GM18873 (cell line): ENCODE results near the gene INSIG1.

Experiments
- ATAC-seq: cut with Tn5 transposase; IDR thresholded peaks from one replicate; pipeline ENCODE4 v1.9.1; 2021; ENCODE audit warnings: mild to moderate bottlenecking, moderate library complexity, moderate number of reproducible peaks; ENCODE audit not compliant: unreplicated experiment, low FRiP score

INSIG1 gene

GRCh38 chr7:155265144-155265543 is 32.5 kb upstream of the INSIG1 start:
- ATAC-seq = no peak

- no peak for ATAC-seq
Observed at GRCh38 chr7:155265961-155266360, 31.7 kb upstream of the INSIG1 start.

- ATAC-seq = no peak
Observed at GRCh38 chr7:155266440-155266839, 31.2 kb upstream of the INSIG1 start.

DNA sequence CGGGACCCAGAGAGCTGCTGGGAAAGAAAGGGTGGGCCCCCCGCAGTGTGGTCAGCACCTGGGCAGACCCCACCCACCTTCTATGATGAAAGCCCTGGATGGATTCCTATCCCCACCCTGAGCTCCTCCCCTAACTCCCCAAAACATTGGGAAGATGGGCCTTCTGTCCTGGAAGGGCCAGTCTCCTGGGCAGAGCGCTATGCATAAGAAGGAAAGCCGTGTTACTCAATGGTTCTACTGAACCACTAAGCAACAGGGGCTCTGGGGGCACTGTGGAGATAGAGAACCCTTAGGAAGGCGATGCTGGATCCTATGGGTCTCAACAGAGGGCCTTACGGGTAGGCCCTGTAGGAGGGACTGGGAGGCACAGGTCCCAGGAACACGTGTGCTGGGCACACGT is 30.7 kb upstream of the INSIG1 start:
- ATAC-seq = no peak

- no peak for ATAC-seq
Observed at GRCh38 chr7:155267436-155267835, 30.2 kb upstream of the INSIG1 start.

DNA sequence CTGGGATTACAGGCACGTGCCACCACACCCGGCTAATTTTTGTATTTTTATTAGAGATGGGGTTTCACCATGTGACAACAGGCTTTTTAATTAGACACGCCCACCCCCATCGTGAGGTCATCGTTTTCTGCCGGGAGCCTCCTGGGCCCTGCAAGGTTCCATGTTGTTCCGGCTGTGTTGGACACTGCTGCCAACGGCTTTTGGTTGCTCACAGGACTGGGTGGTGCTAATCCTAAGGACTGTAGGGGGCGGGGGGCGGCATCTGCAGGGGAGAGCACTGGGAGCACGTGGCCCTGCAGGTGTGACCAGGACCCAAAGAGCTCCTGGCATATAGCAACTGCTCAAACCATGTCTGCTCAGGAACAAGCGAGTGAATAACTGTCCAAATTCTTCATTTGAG is 29.5 kb upstream of the INSIG1 start:
- ATAC-seq = no peak

GRCh38 chr7:155268921-155269650 is 28.6 kb upstream of the INSIG1 start:
- ATAC-seq = no peak

- no peak for ATAC-seq
Observed at GRCh38 chr7:155269766-155270585, 27.7 kb upstream of the INSIG1 start.

- ATAC-seq = no peak
Observed at GRCh38 chr7:155270861-155271260, 26.8 kb upstream of the INSIG1 start.

- ATAC-seq = no peak
Observed at GRCh38 chr7:155274633-155275355, 22.9 kb upstream of the INSIG1 start.

DNA sequence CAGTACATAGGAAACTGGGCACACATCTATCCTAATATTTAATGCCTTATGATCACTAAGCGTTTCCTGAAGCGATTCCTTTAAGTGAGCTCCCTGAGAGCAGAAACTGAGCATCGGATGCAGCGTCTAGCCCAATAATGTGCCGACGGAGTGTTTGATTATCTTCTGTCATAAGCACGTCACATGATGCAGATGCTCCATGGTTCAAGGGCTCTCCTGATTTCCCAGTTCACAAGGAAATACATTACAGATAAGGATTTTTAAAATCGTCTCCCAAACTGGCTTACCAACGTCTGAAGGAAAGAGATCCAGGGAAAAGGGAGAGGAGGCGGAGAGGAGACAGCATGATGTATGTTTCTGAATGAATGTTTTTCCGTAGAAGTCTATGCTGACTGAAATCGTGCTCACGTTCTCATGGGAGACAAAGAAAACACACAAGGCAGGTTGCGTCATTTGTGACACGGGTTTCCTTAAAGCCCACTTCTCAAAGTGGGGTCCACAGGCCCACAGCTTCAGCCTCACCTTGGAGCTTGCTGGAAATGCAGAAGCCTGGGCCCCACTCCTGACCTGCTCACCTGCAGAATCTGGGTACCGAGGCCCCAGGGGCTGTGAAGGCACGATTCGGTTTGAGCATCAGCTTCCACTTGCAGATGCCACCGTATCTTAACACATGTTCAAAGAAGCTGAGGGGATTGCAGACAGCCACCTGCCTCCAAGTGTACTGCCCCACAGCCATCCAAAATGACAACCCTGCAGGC is 21.5 kb upstream of the INSIG1 start:
- no peak for ATAC-seq

DNA sequence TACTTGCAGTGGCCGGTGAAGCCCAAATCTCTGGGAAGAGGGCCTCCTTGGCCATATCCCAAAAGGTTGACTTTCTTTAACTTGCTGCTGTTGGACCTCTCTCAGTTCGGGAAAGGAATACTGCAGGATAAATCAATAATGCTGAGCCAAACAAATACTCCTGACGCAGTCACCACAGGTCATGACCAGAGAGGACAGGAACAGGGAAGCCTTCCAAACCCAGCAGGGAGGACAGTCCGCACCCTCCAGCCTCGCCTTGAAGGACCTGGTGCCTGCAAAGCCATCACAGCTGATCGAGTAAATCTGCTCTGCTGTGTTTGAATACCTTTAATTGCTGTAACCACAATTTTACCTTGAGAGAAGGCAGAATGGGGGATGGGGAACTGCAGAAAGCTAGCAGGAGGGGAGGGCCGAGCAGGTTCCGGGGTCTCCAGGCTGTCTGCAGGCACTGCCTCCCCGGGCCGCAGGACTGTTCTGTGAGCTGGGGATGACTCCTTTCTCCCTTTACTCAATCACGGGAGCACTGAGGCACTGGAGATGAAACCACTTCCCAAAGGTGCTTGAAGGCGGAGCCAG is 20.8 kb upstream of the INSIG1 start:
- ATAC-seq = no peak

DNA sequence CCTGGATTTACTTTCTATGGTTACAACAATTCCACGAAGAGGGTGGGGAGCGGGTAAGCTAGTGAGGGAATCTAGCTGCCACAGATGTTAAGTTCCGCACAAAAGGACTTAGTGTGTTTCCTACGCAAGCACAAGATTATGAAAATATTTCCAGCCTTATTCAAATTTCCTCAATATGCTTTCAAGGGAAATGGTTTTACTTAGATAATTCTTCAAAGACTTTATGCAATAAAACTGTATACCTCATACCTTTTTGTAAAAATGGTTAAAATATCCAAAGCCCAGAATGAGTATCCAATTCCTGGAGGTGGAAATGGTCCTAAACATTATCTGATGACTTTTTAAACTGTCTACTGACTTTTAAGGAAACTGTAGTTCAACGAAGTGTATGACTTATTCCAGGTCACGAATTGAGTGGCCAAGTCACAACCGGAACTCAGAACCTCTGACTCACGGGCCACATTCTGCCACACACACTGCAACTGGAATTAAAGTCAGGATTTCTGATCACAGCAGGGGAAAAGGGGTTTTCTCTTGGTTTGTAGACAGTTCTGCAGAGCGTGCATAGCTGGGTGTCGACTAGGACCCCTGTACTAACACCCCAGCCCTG is 20.2 kb upstream of the INSIG1 start:
- ATAC-seq = no peak

GRCh38 chr7:155278921-155279320 is 18.8 kb upstream of the INSIG1 start:
- no peak for ATAC-seq

- no peak for ATAC-seq
Observed at GRCh38 chr7:155279787-155280445, 17.8 kb upstream of the INSIG1 start.

GRCh38 chr7:155280446-155281397 is 17.0 kb upstream of the INSIG1 start:
- no peak for ATAC-seq

DNA sequence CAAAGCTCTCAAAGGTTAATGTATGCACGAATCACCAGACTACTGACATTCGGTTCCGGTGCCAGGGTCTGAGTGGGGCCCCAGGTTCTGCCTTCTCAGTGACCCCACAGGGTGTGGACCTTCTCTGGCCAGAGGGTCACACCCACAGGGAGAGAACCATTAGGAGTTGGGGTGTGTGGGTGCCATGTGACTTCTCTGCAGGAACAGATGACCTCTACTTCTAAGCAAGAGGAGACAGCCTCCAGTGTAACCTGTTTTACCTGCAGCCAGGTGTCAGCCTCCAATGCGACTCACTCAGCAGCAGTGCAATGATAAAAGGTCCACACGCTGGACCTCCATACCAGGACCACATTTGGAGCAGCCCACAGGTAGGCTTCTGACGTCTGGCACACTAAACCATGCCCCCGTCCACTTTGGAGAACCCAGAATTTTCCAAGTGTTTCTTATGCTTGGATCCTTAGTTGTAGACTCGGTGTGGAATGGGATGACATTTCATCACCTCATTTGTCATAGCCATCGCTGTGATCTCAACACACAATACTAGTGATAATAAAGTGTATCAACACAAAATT is 16.2 kb upstream of the INSIG1 start:
- no peak for ATAC-seq

GRCh38 chr7:155282671-155283070 is 15.0 kb upstream of the INSIG1 start:
- no peak for ATAC-seq
